Stimulated activated CD4-positive, alpha-beta T cell treated with anti-CD3 and anti-CD28 coated beads, Interleukin-2, amount 100 ng/mL, for 24 hours (primary cell): ENCODE measurements around the gene NEK7.
"Not testable (repeated sequence)": the region's sequence is repeated elsewhere in the genome, so short reads cannot be mapped to it uniquely, and the experiment has no call there.

Experiments
- DNase-seq, 2 donors: peaks; one replicate each; pipeline ENCODE4 v3.0.0-alpha.2; 2020

NEK7 gene

GRCh38 chr1:198300451-198300850, 143.7 kb downstream of the NEK7 start:
- no peak for DNase-seq

- DNase-seq = no peak
Observed at GRCh38 chr1:198304431-198304830, 147.6 kb downstream of the NEK7 start.

GRCh38 chr1:198314817-198315216, 158.0 kb downstream of the NEK7 start:
- DNase-seq = not testable (repeated sequence)

GRCh38 chr1:198315331-198315730, 158.5 kb downstream of the NEK7 start:
- DNase-seq = not testable (repeated sequence)

- no peak for DNase-seq
Observed at GRCh38 chr1:198316546-198317100, 159.8 kb downstream of the NEK7 start.

GRCh38 chr1:198318085-198318484, 161.3 kb downstream of the NEK7 start:
- DNase-seq = no peak

GRCh38 chr1:198320759-198321158, 164.0 kb downstream of the NEK7 start:
- no peak for DNase-seq

- DNase-seq = no peak
Observed at GRCh38 chr1:198326232-198326631, 169.4 kb downstream of the NEK7 start.

GRCh38 chr1:198326915-198327314, 170.1 kb downstream of the NEK7 start:
- DNase-seq = no peak

- DNase-seq = no peak
Observed at GRCh38 chr1:198328458-198329032, 171.7 kb downstream of the NEK7 start.

GRCh38 chr1:198330982-198331615, 174.3 kb downstream of the NEK7 start:
- no peak for DNase-seq

- DNase-seq = no peak
Observed at GRCh38 chr1:198333744-198334143, 176.9 kb downstream of the NEK7 start.

GRCh38 chr1:198335663-198336062, 178.9 kb downstream of the NEK7 start:
- DNase-seq = no peak

GRCh38 chr1:198337886-198338285, 181.1 kb downstream of the NEK7 start:
- DNase-seq = no peak

- no peak for DNase-seq
Observed at GRCh38 chr1:198340139-198340538, 183.3 kb downstream of the NEK7 start.

- DNase-seq = no peak
Observed at GRCh38 chr1:198346178-198346577, 189.4 kb downstream of the NEK7 start.

- no peak for DNase-seq
Observed at GRCh38 chr1:198350456-198350855, 193.7 kb downstream of the NEK7 start.

GRCh38 chr1:198352975-198353695, 196.3 kb downstream of the NEK7 start:
- no peak for DNase-seq

- DNase-seq = no peak
Observed at GRCh38 chr1:198357937-198358336, 201.1 kb downstream of the NEK7 start.

GRCh38 chr1:198359024-198359653, 202.3 kb downstream of the NEK7 start:
- DNase-seq = no peak

- no peak for DNase-seq
Observed at GRCh38 chr1:198360208-198360729, 203.5 kb downstream of the NEK7 start.

- no peak for DNase-seq
Observed at GRCh38 chr1:198361237-198361767, 204.5 kb downstream of the NEK7 start.

- DNase-seq = no peak
Observed at GRCh38 chr1:198363625-198364151, 206.9 kb downstream of the NEK7 start.
